Endodermal cell (in vitro differentiated cells): ENCODE measurements around the gene IL17A. TPM values are rescaled to one million over a fixed set of nuclear protein-coding genes. Genes with fewer than 3 reads are reported as not detected.

Source experiments
- DNase-seq: peaks from one replicate; pipeline ENCODE4 v3.0.0-alpha.2; 2017
- H3K27ac ChIP-seq: 2 replicates; pipeline ENCODE4 v1.5.1; 2013; ENCODE audit warnings: mild to moderate bottlenecking, low read depth, low read length, moderate library complexity
- H3K27me3 ChIP-seq: 2 replicates; pipeline ENCODE4 v1.6.1; 2013; ENCODE audit warnings: mild to moderate bottlenecking, low read length, moderate library complexity; ENCODE audit not compliant: insufficient read depth, control insufficient read depth, poor library complexity, severe bottlenecking
- H3K36me3 ChIP-seq: 2 replicates; pipeline ENCODE4 v1.7.0; 2013; ENCODE audit warnings: mild to moderate bottlenecking, low read length, moderate library complexity; ENCODE audit not compliant: control insufficient read depth, insufficient read depth
- H3K4me1 ChIP-seq: one replicate; pipeline ENCODE4 v1.7.0; 2013; ENCODE audit warnings: low read length; ENCODE audit not compliant: control insufficient read depth, insufficient read depth
- H3K4me3 ChIP-seq: 2 replicates; pipeline ENCODE4 v1.5.1; 2013; ENCODE audit warnings: mild to moderate bottlenecking, low read length, moderate library complexity
- H3K9ac ChIP-seq: 2 replicates; pipeline ENCODE4 v1.6.1; 2013; ENCODE audit warnings: mild to moderate bottlenecking, low read length, moderate library complexity; ENCODE audit not compliant: poor library complexity, severe bottlenecking; ENCODE audit errors: extremely low read depth
- H3K9me3 ChIP-seq: 2 replicates; pipeline ENCODE4 v1.6.1; 2013; ENCODE audit warnings: mild to moderate bottlenecking, low read length, moderate library complexity; ENCODE audit not compliant: control insufficient read depth
- H3K27ac Mint-ChIP-seq: 2 replicates; pipeline ENCODE4 v1.8.0; 2020; ENCODE audit warnings: mixed read lengths
- H3K27me3 Mint-ChIP-seq: 2 replicates; pipeline ENCODE4 v1.8.0; 2021; ENCODE audit warnings: mild to moderate bottlenecking, mixed read lengths; ENCODE audit not compliant: insufficient read depth
- H3K36me3 Mint-ChIP-seq: 2 replicates; pipeline ENCODE4 v1.8.0; 2020; ENCODE audit warnings: low read depth, mixed read lengths
- H3K4me1 Mint-ChIP-seq: 2 replicates; pipeline ENCODE4 v1.8.0; 2020; ENCODE audit warnings: mixed read lengths
- H3K4me3 Mint-ChIP-seq: 2 replicates; pipeline ENCODE4 v1.8.0; 2020; ENCODE audit warnings: mild to moderate bottlenecking, moderate library complexity, mixed read lengths
- H3K9me3 Mint-ChIP-seq: 2 replicates; pipeline ENCODE4 v1.8.0; 2020; ENCODE audit warnings: mild to moderate bottlenecking, mixed read lengths
- CTCF ChIP-seq: fragments of 200-600 bp; sonication (generic); conservative IDR thresholded peaks from 2 replicates; pipeline ENCODE4 v1.5.0; 2021; ENCODE audit warnings: antibody characterized with exemption, mild to moderate bottlenecking
- WGBS, 2 experiments: methylation state at CpG; one replicate each; pipeline versions ENCODE4 v1.1.5 to v1.1.7; 2013; ENCODE audit warnings: missing lambda C conversion rate in 2 of 2, mixed read lengths in 1 of 2; ENCODE audit not compliant: insufficient coverage in 1 of 2, insufficient read length in 1 of 2; 5-methylcytosine and 5-hydroxymethylcytosine counted together
- long read RNA-seq, 4 experiments: library from polyadenylated mRNA in 2 of 4; library from RNA in 1 of 4; library from capped mRNA in 1 of 4; stranded (forward) in 3 of 4; unstranded in 1 of 4; transcript quantifications; one replicate each; pipeline ENCODE4 v2.0.0, GENCODE V29; 2020 to 2021; ENCODE audit warnings: inconsistent platforms in 1 of 4
- polyA plus RNA-seq, 2 experiments: library from polyadenylated mRNA; stranded (reverse); fragments of 50-300 nt; gene quantifications; one replicate each; pipeline ENCODE4 v1.2.3, GENCODE V29; 2013
- total RNA-seq, 2 donors: library from RNA; stranded (reverse); fragmentation: NEBNext Ultra II Directional in 1 of 2; extraction: Animal tissue kit (Norgen Biotek cat#: 25700) in 1 of 2; gene quantifications; 2 replicates in 1 of 2; 3 replicates in 1 of 2; pipeline ENCODE4 v1.2.1, GENCODE V29; 2021

The IL17A gene
- total RNA-seq = not detected
- polyA plus RNA-seq (2013, experiment 1 of 2) = not detected
- not detected for polyA plus RNA-seq (2013, experiment 2 of 2)
- long read RNA-seq, experiment 1 = 0 reads
- long read RNA-seq, experiment 2 = 0 reads
- long read RNA-seq, experiment 3 = 0 reads
- long read RNA-seq, experiment 4 = 0 reads

GRCh38 chr6:52186075-52186474 lies at the start of gene IL17A:
Gene IL17A, plus strand, starts transcription at chr6:52186375. Its CDS starts 57 bp downstream, at chr6:52186432.
- TF ChIP-seq CTCF = no peak
- H3K9me3 Mint-ChIP-seq = no peaks in the 10 kb centered on the region
- H3K4me3 ChIP-seq = no peak within 1 kb of the TSS
- no peaks in the 10 kb centered on the region for H3K27me3 ChIP-seq
- no peaks in the 10 kb centered on the region for H3K36me3 Mint-ChIP-seq
- H3K27me3 Mint-ChIP-seq = no peaks in the 10 kb centered on the region
- H3K4me1 ChIP-seq = no peaks in the 10 kb centered on the region
- H3K9me3 ChIP-seq = no peaks in the 10 kb centered on the region
- no peaks in the 10 kb centered on the region for H3K4me1 Mint-ChIP-seq
- no peak within 1 kb of the TSS for H3K4me3 Mint-ChIP-seq
- no peak within 1 kb of the TSS for H3K9ac ChIP-seq
- no peak within 1 kb of the TSS for H3K27ac Mint-ChIP-seq
- no peaks in the 10 kb centered on the region for H3K36me3 ChIP-seq
- DNase-seq = no peak
- H3K27ac ChIP-seq = no peak within 1 kb of the TSS
- 92 to 100% methylated on average over 6 to 7 of the region's 7 CpGs for WGBS, 2 experiments

GRCh38 chr6:52136934-52137467 lies 49.2 kb upstream of the IL17A start:
- H3K27me3 ChIP-seq = no peaks in the 10 kb centered on the region
- peaks cover 18% of the 10 kb centered on the region for H3K4me1 Mint-ChIP-seq
- no peak overlapping the region for H3K4me3 ChIP-seq
- TF ChIP-seq CTCF = no peak
- no peaks in the 10 kb centered on the region for H3K4me1 ChIP-seq
- WGBS, 2 experiments = 57 to 62% methylated on average over 11 to 12 of the region's 12 CpGs
- no peaks in the 10 kb centered on the region for H3K9me3 Mint-ChIP-seq
- no peak overlapping the region for H3K4me3 Mint-ChIP-seq
- no peaks in the 10 kb centered on the region for H3K27me3 Mint-ChIP-seq
- H3K27ac ChIP-seq = no peak overlapping the region
- H3K36me3 ChIP-seq = no peaks in the 10 kb centered on the region
- no peaks in the 10 kb centered on the region for H3K9me3 ChIP-seq
- H3K36me3 Mint-ChIP-seq = no peaks in the 10 kb centered on the region
- no peak overlapping the region for H3K27ac Mint-ChIP-seq
- DNase-seq = peak; percentile 69
- H3K9ac ChIP-seq = no peak overlapping the region

GRCh38 chr6:52138284-52138683 lies 47.9 kb upstream of the IL17A start:
- Mint-ChIP-seq H3K36me3 (no peaks in the 10 kb centered on the region), H3K4me1 (peaks cover 18% of the 10 kb centered on the region), H3K9me3 (no peaks in the 10 kb centered on the region), H3K4me3 (no peak overlapping the region), H3K27me3 (no peaks in the 10 kb centered on the region), H3K27ac (no peak overlapping the region)
- TF ChIP-seq CTCF = no peak
- no peaks in the 10 kb centered on the region for H3K36me3 ChIP-seq
- WGBS, 2 experiments = 95 to 96% methylated on average over 2 to 4 of the region's 4 CpGs
- no peak overlapping the region for H3K27ac ChIP-seq
- H3K27me3 ChIP-seq = no peaks in the 10 kb centered on the region
- no peaks in the 10 kb centered on the region for H3K4me1 ChIP-seq
- no peak for DNase-seq
- H3K9ac ChIP-seq = no peak overlapping the region
- H3K9me3 ChIP-seq = no peaks in the 10 kb centered on the region
- H3K4me3 ChIP-seq = no peak overlapping the region
